Fibroblast of lung (primary cell): ENCODE measurements around the gene URI1.

Experiments
- EZH2 ChIP-seq: IDR thresholded peaks from 2 replicates; pipeline ENCODE4 v1.5.1; 2012; ENCODE audit warnings: low read length, control low read depth, mild to moderate bottlenecking; ENCODE audit errors: missing control alignments
- TF ChIP-seq, protein P1 (sequence below), 2 donors: IDR thresholded peaks in 1 of 2; conservative IDR thresholded peaks in 1 of 2; 1 replicate in 1 of 2; 2 replicates in 1 of 2; pipeline ENCODE4 v1.5.1; 2011 to 2012; ENCODE audit warnings: low read length in 2 of 2, control low read depth in 1 of 2, inconsistent platforms in 1 of 2, low read depth in 1 of 2, mild to moderate bottlenecking in 1 of 2

DNA sequence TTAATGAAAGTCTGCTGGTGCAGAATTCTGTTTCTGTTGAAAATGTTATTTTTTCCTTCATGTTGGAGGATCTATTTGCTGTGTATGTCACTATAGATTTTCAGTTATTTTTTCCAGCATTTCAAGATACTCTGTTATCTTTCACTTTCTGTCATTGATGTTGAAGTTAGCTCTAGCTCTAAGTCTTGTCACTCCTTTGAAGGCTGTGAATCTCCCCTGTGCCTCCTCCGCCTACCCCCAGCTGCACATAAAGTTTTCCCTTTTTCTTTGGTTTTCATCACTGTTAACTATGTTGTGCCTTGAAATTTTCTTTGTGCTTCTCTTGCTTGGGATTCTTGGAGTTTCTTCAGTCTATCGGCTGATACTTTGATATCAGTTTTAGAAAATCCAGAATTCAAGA is 20.8 kb downstream of the URI1 start:
- TF ChIP-seq, protein P1, sequence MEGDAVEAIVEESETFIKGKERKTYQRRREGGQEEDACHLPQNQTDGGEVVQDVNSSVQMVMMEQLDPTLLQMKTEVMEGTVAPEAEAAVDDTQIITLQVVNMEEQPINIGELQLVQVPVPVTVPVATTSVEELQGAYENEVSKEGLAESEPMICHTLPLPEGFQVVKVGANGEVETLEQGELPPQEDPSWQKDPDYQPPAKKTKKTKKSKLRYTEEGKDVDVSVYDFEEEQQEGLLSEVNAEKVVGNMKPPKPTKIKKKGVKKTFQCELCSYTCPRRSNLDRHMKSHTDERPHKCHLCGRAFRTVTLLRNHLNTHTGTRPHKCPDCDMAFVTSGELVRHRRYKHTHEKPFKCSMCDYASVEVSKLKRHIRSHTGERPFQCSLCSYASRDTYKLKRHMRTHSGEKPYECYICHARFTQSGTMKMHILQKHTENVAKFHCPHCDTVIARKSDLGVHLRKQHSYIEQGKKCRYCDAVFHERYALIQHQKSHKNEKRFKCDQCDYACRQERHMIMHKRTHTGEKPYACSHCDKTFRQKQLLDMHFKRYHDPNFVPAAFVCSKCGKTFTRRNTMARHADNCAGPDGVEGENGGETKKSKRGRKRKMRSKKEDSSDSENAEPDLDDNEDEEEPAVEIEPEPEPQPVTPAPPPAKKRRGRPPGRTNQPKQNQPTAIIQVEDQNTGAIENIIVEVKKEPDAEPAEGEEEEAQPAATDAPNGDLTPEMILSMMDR (conservative IDR thresholded peaks at IDR 0.05 in 1 of 2, IDR thresholded peaks at IDR 0.05 in 1 of 2; ENCODE audit: low read depth in 1 of 2, low read length in 2 of 2): no peak
- no peak for TF ChIP-seq EZH2
